ENCODE results near the gene ZNF831.
A peak's percentile ranks its signal among the peaks of the same experiment; 100 is the strongest.

Gene ZNF831

DNA sequence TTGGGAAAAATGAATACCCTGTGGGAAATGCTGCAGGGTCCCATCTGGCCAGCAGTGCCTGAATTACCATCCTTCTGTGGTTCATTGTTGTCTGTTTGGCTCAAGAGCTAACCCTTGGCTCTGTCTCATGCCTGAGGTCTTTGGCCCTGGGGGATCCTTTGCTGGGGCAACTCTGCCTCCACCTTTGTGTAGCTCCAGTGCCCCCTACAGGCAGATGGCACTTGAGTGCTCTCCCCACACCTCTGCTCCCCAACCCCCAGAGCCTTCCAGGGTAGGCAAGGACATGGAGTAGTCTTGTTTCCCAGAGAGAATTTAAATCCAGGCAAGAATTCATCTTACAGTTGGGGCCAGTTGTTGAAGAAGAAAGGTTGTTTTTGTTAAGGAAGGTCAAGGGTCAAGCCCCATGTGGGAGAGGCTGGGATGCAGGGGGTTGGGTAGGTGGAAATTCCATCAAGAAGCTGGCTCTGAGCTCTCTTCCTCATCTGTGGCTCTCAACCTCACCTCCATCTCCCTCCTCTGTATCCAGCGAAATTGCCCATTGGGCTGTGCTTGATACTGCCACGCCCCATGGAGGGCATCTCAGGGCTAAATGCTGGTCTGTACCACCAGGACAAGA, 44.2 kb downstream of the ZNF831 start:
- no peaks in the 10 kb centered on the region for H3K36me3 ChIP-seq (replicated peaks in 1 of 2; ENCODE audit: control insufficient read depth in 2 of 2, insufficient read depth in 2 of 2, low read length in 2 of 2)
- no peak overlapping the region for H2BK15ac ChIP-seq (ENCODE audit: low read length)
- WGBS, 2 donors (ENCODE audit: extremely low coverage in 2 of 2, insufficient read length in 2 of 2, insufficient replicate concordance in 1 of 2) = no CpG with 5 or more reads among the region's 2 CpGs
- H2BK5ac ChIP-seq (ENCODE audit: low read length) = no peak overlapping the region
- H3K4me2 ChIP-seq (ENCODE audit: insufficient read depth, low read length, poor library complexity, severe bottlenecking) = no peak overlapping the region
- H2AFZ ChIP-seq (ENCODE audit: low read length) = no peak overlapping the region
- no peaks in the 10 kb centered on the region for H3K9me3 ChIP-seq (replicated peaks in 1 of 2; ENCODE audit: control insufficient read depth in 2 of 2, insufficient read depth in 1 of 2, low read depth in 1 of 2, low read length in 2 of 2)
- H3K9ac ChIP-seq (ENCODE audit: low read depth, low read length, poor library complexity) = no peak overlapping the region
- H3K4me1 ChIP-seq (ENCODE audit: control insufficient read depth in 2 of 2, insufficient read depth in 1 of 2, low read depth in 1 of 2, low read length in 2 of 2) = peaks cover 0 to 9% of the 10 kb centered on the region in 2 donors
- no peak overlapping the region for H4K8ac ChIP-seq (ENCODE audit: low read depth, low read length)
- no peak overlapping the region for H3K23ac ChIP-seq (ENCODE audit: low read depth, low read length, poor library complexity)
- H3K79me1 ChIP-seq (ENCODE audit: low read depth, low read length) = no peaks in the 10 kb centered on the region
- no peak overlapping the region for H2BK120ac ChIP-seq (ENCODE audit: low read depth, low read length)
- no peak overlapping the region for H3K27ac ChIP-seq (replicated peaks; ENCODE audit: low read length)
- peak; percentile 42 for DNase-seq (ENCODE audit: low spot score)
- no peak overlapping the region for H3K18ac ChIP-seq (ENCODE audit: low read length)
- H4K91ac ChIP-seq (ENCODE audit: low read depth, low read length, poor library complexity) = no peak overlapping the region
- H3K4me3 ChIP-seq (ENCODE audit: low read length in 2 of 2) = no peak overlapping the region
- H3K14ac ChIP-seq (ENCODE audit: low read length) = no peak overlapping the region
- no peak overlapping the region for H2AK5ac ChIP-seq (ENCODE audit: low read depth, low read length)
- no peak overlapping the region for H2BK12ac ChIP-seq (ENCODE audit: low read length)
- H3K4ac ChIP-seq (ENCODE audit: low read length) = peak overlapping the region; percentile 45
- H3K27me3 ChIP-seq (ENCODE audit: control insufficient read depth in 3 of 3, insufficient read depth in 3 of 3, low read depth in 1 of 3, low read length in 3 of 3) = peaks cover 0 to 2% (median 0%) of the 10 kb centered on the region in 3 experiments

DNA sequence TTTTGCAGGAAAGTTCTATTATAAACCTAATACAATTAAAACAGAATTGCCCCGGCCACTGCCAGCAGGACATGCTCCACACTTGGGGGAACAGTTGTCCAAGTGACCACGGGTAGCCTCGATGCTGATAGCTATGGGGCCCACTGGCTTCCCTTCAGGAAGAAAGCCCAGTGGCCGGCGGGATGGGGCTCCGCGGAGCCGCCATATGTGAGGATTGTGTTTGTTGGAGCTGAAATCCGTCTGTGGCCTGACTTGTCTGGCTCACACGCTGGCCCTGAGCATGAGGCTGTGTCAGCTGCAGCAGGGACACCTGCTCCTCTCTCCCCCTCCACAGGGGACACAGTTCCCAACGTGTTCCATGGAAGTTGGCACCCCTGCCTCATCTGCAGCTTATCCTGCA, 46.6 kb downstream of the ZNF831 start:
- no CpG with 5 or more reads among the region's 11 CpGs for WGBS, 2 donors (ENCODE audit: extremely low coverage in 2 of 2, insufficient read length in 2 of 2, insufficient replicate concordance in 1 of 2)
- Histone ChIP-seq H3K4me1 (ENCODE audit: control insufficient read depth in 2 of 2, insufficient read depth in 1 of 2, low read depth in 1 of 2, low read length in 2 of 2) (peaks cover 0 to 9% of the 10 kb centered on the region in 2 donors), H2BK15ac (ENCODE audit: low read length) (no peak overlapping the region), H2BK12ac (ENCODE audit: low read length) (peak overlapping the region; percentile 23), H3K14ac (ENCODE audit: low read length) (peak overlapping the region; percentile 39), H3K18ac (ENCODE audit: low read length) (no peak overlapping the region), H3K36me3 (replicated peaks in 1 of 2; ENCODE audit: control insufficient read depth in 2 of 2, insufficient read depth in 2 of 2, low read length in 2 of 2) (no peaks in the 10 kb centered on the region), H2BK5ac (ENCODE audit: low read length) (no peak overlapping the region), H3K27ac (replicated peaks; ENCODE audit: low read length) (no peak overlapping the region), H3K79me1 (ENCODE audit: low read depth, low read length) (no peaks in the 10 kb centered on the region), H3K9ac (ENCODE audit: low read depth, low read length, poor library complexity) (no peak overlapping the region), H2AFZ (ENCODE audit: low read length) (no peak overlapping the region), H3K4me2 (ENCODE audit: insufficient read depth, low read length, poor library complexity, severe bottlenecking) (no peak overlapping the region), H4K91ac (ENCODE audit: low read depth, low read length, poor library complexity) (no peak overlapping the region), H3K4me3 (ENCODE audit: low read length in 2 of 2) (no peak overlapping the region), H2BK120ac (ENCODE audit: low read depth, low read length) (no peak overlapping the region), H3K23ac (ENCODE audit: low read depth, low read length, poor library complexity) (no peak overlapping the region), H4K8ac (ENCODE audit: low read depth, low read length) (no peak overlapping the region), H3K9me3 (replicated peaks in 1 of 2; ENCODE audit: control insufficient read depth in 2 of 2, insufficient read depth in 1 of 2, low read depth in 1 of 2, low read length in 2 of 2) (no peaks in the 10 kb centered on the region), H3K27me3 (ENCODE audit: control insufficient read depth in 3 of 3, insufficient read depth in 3 of 3, low read depth in 1 of 3, low read length in 3 of 3) (peaks cover 0 to 2% (median 0%) of the 10 kb centered on the region in 3 experiments), H2AK5ac (ENCODE audit: low read depth, low read length) (no peak overlapping the region), H3K4ac (ENCODE audit: low read length) (no peak overlapping the region)
- DNase-seq (ENCODE audit: low spot score) = no peak

DNA sequence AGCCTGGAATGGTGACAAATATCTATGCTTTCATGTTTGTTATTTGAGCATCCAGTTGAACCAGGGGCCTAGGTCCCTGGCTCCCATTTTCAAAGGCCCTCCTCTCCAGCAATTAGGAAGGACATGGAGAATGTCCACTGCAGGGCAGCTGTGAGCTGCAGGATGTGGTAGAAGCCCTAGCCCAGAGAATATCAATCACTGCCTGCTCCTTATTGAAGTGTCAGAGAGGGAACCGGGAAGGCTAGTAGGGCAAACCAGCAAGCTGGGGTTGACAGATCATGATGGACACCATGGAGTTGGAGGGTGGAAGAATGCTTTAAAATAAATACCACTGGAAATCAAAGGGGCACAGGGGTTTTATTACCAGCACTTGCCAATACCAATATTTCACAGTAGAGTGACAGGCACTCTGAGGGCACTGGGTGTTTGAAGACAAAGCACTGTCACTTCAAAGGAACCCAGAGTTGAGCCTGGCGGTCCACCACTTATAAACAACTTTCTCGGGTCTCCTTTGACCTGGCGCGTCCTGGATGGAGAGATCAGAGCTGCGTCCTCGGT, 47.7 kb downstream of the ZNF831 start:
- no peak overlapping the region for H3K18ac ChIP-seq (ENCODE audit: low read length)
- H3K4me2 ChIP-seq (ENCODE audit: insufficient read depth, low read length, poor library complexity, severe bottlenecking) = no peak overlapping the region
- no peaks in the 10 kb centered on the region for H3K9me3 ChIP-seq (replicated peaks in 1 of 2; ENCODE audit: control insufficient read depth in 2 of 2, insufficient read depth in 1 of 2, low read depth in 1 of 2, low read length in 2 of 2)
- H4K8ac ChIP-seq (ENCODE audit: low read depth, low read length) = no peak overlapping the region
- no peaks in the 10 kb centered on the region for H3K36me3 ChIP-seq (replicated peaks in 1 of 2; ENCODE audit: control insufficient read depth in 2 of 2, insufficient read depth in 2 of 2, low read length in 2 of 2)
- no peak overlapping the region for H3K9ac ChIP-seq (ENCODE audit: low read depth, low read length, poor library complexity)
- no peak overlapping the region for H4K91ac ChIP-seq (ENCODE audit: low read depth, low read length, poor library complexity)
- no peak overlapping the region for H2BK5ac ChIP-seq (ENCODE audit: low read length)
- H3K27ac ChIP-seq (replicated peaks; ENCODE audit: low read length) = no peak overlapping the region
- no peaks in the 10 kb centered on the region for H3K79me1 ChIP-seq (ENCODE audit: low read depth, low read length)
- DNase-seq (ENCODE audit: low spot score) = no peak
- H2BK12ac ChIP-seq (ENCODE audit: low read length) = no peak overlapping the region
- no peak overlapping the region for H2BK15ac ChIP-seq (ENCODE audit: low read length)
- no peak overlapping the region for H2AFZ ChIP-seq (ENCODE audit: low read length)
- H3K14ac ChIP-seq (ENCODE audit: low read length) = no peak overlapping the region
- H3K27me3 ChIP-seq (ENCODE audit: control insufficient read depth in 3 of 3, insufficient read depth in 3 of 3, low read depth in 1 of 3, low read length in 3 of 3) = peaks cover 0 to 8% (median 0%) of the 10 kb centered on the region in 3 experiments
- no peak overlapping the region for H3K4ac ChIP-seq (ENCODE audit: low read length)
- WGBS, 2 donors (ENCODE audit: extremely low coverage in 2 of 2, insufficient read length in 2 of 2, insufficient replicate concordance in 1 of 2) = no CpG with 5 or more reads among the region's 7 CpGs
- H3K4me3 ChIP-seq (ENCODE audit: low read length in 2 of 2) = peak overlapping the region in 1 of 2 donors; percentile 15
- H3K23ac ChIP-seq (ENCODE audit: low read depth, low read length, poor library complexity) = no peak overlapping the region
- no peak overlapping the region for H2AK5ac ChIP-seq (ENCODE audit: low read depth, low read length)
- H3K4me1 ChIP-seq (ENCODE audit: control insufficient read depth in 2 of 2, insufficient read depth in 1 of 2, low read depth in 1 of 2, low read length in 2 of 2) = peaks cover 0 to 7% of the 10 kb centered on the region in 2 donors
- H2BK120ac ChIP-seq (ENCODE audit: low read depth, low read length) = no peak overlapping the region

DNA sequence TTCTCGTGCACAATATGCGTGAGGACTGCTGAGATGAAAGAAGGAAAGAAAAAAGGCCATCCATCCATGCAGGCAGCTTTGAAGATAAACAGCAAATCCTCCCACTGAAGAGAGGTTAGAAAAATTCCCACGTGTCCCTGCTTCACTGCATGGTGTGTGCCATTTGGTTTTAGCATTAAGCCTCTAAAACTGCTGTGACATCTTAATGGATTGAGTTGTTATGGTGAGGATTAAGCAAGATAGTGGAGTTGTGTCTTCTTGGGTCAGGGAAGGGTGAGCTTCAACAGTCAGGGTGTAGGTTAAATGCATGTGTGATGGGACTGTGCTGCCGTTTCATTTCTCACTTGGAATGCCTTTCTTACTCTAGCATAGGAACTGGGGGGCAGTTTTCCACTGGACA, 50.5 kb downstream of the ZNF831 start:
- Histone ChIP-seq H4K8ac (ENCODE audit: low read depth, low read length) (no peak overlapping the region), H2AFZ (ENCODE audit: low read length) (no peak overlapping the region), H3K9ac (ENCODE audit: low read depth, low read length, poor library complexity) (no peak overlapping the region), H3K4ac (ENCODE audit: low read length) (no peak overlapping the region), H3K4me2 (ENCODE audit: insufficient read depth, low read length, poor library complexity, severe bottlenecking) (no peak overlapping the region), H4K91ac (ENCODE audit: low read depth, low read length, poor library complexity) (no peak overlapping the region), H2BK12ac (ENCODE audit: low read length) (no peak overlapping the region), H3K27me3 (ENCODE audit: control insufficient read depth in 3 of 3, insufficient read depth in 3 of 3, low read depth in 1 of 3, low read length in 3 of 3) (peaks cover 0 to 16% (median 0%) of the 10 kb centered on the region in 3 experiments), H3K23ac (ENCODE audit: low read depth, low read length, poor library complexity) (no peak overlapping the region), H3K4me1 (ENCODE audit: control insufficient read depth in 2 of 2, insufficient read depth in 1 of 2, low read depth in 1 of 2, low read length in 2 of 2) (peaks cover 0 to 4% of the 10 kb centered on the region in 2 donors), H3K18ac (ENCODE audit: low read length) (no peak overlapping the region), H3K36me3 (replicated peaks in 1 of 2; ENCODE audit: control insufficient read depth in 2 of 2, insufficient read depth in 2 of 2, low read length in 2 of 2) (no peaks in the 10 kb centered on the region), H3K79me1 (ENCODE audit: low read depth, low read length) (no peaks in the 10 kb centered on the region), H3K4me3 (ENCODE audit: low read length in 2 of 2) (no peak overlapping the region), H2BK15ac (ENCODE audit: low read length) (no peak overlapping the region), H3K27ac (replicated peaks; ENCODE audit: low read length) (no peak overlapping the region), H2BK5ac (ENCODE audit: low read length) (no peak overlapping the region), H3K14ac (ENCODE audit: low read length) (no peak overlapping the region), H2AK5ac (ENCODE audit: low read depth, low read length) (no peak overlapping the region), H2BK120ac (ENCODE audit: low read depth, low read length) (no peak overlapping the region), H3K9me3 (replicated peaks in 1 of 2; ENCODE audit: control insufficient read depth in 2 of 2, insufficient read depth in 1 of 2, low read depth in 1 of 2, low read length in 2 of 2) (no peaks in the 10 kb centered on the region)
- WGBS, 2 donors (ENCODE audit: extremely low coverage in 2 of 2, insufficient read length in 2 of 2, insufficient replicate concordance in 1 of 2) = no CpG with 5 or more reads among the region's 4 CpGs
- no peak for DNase-seq (ENCODE audit: low spot score)
